K562 (cell line): ENCODE data around the gene KTI12.

ENCODE experiments used
- ELF4 ChIP-seq: fragments of 450-650 bp; formaldehyde crosslinking; IDR thresholded peaks from 2 replicates; pipeline ENCODE4 v1.4.0; 2022; ENCODE audit warnings: missing genetic modification characterization
- MAFK ChIP-seq: IDR thresholded peaks from 2 replicates; pipeline ENCODE4 v1.6.1; 2011; ENCODE audit warnings: low read length, improper control_type of control experiment
- MTA3 ChIP-seq: fragments of 450-650 bp; formaldehyde crosslinking; IDR thresholded peaks from 2 replicates; pipeline ENCODE4 v1.6.1; 2017; ENCODE audit warnings: mild to moderate bottlenecking, borderline replicate concordance
- MXI1 ChIP-seq: IDR thresholded peaks from 2 replicates; pipeline ENCODE4 v1.6.1; 2011; ENCODE audit warnings: low read depth, mild to moderate bottlenecking, improper control_type of control experiment, low read length
- NCOR1 ChIP-seq: fragments of 450-650 bp; IDR thresholded peaks from 2 replicates; pipeline ENCODE4 v1.6.1; 2016; ENCODE audit warnings: mild to moderate bottlenecking, moderate library complexity
- POLR2AphosphoS5 ChIP-seq: IDR thresholded peaks from 2 replicates; pipeline ENCODE4 v1.6.1; 2011; ENCODE audit warnings: mild to moderate bottlenecking, low read depth, low read length, moderate library complexity; ENCODE audit not compliant: control insufficient read depth, insufficient read depth
- SIN3A ChIP-seq, 2 experiments: fragments of 150-350 bp in 1 of 2; IDR thresholded peaks; 2 replicates each; pipeline ENCODE4 v1.6.1; 2011 to 2016; ENCODE audit warnings: borderline replicate concordance in 2 of 2, low read depth in 2 of 2, low read length in 2 of 2, mild to moderate bottlenecking in 2 of 2, moderate library complexity in 2 of 2; ENCODE audit not compliant: control insufficient read depth in 1 of 2
- TF ChIP-seq, protein P1 (sequence below): fragments of 450-650 bp; IDR thresholded peaks from 2 replicates; pipeline ENCODE4 v1.6.1; 2016; ENCODE audit warnings: mild to moderate bottlenecking
- TF ChIP-seq, protein P2 (sequence below): sonication (generic); formaldehyde crosslinking; IDR thresholded peaks from 2 replicates; pipeline ENCODE4 v1.8.0; 2022; ENCODE audit warnings: mild to moderate bottlenecking, missing genetic modification reagents
- TF ChIP-seq, protein P3 (sequence below), 3 experiments: IDR thresholded peaks in 2 of 3; conservative IDR thresholded peaks in 1 of 3; 2 replicates each; pipeline ENCODE4 v1.5.1; 2011 to 2012; ENCODE audit warnings: low read length in 3 of 3, mild to moderate bottlenecking in 3 of 3, control low read depth in 2 of 3, improper control_type of control experiment in 1 of 3, inconsistent platforms in 1 of 3, low read depth in 1 of 3, mixed read lengths in 1 of 3, moderate library complexity in 1 of 3; ENCODE audit not compliant: insufficient read depth in 2 of 3

DNA sequence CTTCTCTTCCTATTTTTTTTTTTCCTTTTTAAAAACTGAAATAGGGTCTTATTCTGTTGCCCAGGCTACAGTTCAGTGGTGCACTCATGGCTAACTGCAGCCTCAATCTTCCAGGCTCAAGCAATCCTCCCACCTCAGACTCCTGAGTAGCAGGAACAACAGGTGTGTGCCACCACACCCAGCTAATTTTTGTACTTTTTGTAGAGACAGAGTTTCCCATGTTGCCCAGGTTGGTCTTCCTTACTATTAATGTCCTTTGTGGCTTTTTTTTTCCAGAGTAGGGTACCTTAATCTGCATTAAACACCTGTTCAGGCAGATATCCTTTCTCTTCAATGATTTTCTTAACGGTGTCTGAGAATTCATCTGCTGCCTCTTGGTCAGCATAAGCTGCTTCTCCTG lies 4.3 kb upstream of the KTI12 start:
- TF ChIP-seq ELF4 (CRISPR knock-in tag): no peak
- TF ChIP-seq, protein P1, sequence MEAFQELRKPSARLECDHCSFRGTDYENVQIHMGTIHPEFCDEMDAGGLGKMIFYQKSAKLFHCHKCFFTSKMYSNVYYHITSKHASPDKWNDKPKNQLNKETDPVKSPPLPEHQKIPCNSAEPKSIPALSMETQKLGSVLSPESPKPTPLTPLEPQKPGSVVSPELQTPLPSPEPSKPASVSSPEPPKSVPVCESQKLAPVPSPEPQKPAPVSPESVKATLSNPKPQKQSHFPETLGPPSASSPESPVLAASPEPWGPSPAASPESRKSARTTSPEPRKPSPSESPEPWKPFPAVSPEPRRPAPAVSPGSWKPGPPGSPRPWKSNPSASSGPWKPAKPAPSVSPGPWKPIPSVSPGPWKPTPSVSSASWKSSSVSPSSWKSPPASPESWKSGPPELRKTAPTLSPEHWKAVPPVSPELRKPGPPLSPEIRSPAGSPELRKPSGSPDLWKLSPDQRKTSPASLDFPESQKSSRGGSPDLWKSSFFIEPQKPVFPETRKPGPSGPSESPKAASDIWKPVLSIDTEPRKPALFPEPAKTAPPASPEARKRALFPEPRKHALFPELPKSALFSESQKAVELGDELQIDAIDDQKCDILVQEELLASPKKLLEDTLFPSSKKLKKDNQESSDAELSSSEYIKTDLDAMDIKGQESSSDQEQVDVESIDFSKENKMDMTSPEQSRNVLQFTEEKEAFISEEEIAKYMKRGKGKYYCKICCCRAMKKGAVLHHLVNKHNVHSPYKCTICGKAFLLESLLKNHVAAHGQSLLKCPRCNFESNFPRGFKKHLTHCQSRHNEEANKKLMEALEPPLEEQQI: no peak
- TF ChIP-seq, protein P2, sequence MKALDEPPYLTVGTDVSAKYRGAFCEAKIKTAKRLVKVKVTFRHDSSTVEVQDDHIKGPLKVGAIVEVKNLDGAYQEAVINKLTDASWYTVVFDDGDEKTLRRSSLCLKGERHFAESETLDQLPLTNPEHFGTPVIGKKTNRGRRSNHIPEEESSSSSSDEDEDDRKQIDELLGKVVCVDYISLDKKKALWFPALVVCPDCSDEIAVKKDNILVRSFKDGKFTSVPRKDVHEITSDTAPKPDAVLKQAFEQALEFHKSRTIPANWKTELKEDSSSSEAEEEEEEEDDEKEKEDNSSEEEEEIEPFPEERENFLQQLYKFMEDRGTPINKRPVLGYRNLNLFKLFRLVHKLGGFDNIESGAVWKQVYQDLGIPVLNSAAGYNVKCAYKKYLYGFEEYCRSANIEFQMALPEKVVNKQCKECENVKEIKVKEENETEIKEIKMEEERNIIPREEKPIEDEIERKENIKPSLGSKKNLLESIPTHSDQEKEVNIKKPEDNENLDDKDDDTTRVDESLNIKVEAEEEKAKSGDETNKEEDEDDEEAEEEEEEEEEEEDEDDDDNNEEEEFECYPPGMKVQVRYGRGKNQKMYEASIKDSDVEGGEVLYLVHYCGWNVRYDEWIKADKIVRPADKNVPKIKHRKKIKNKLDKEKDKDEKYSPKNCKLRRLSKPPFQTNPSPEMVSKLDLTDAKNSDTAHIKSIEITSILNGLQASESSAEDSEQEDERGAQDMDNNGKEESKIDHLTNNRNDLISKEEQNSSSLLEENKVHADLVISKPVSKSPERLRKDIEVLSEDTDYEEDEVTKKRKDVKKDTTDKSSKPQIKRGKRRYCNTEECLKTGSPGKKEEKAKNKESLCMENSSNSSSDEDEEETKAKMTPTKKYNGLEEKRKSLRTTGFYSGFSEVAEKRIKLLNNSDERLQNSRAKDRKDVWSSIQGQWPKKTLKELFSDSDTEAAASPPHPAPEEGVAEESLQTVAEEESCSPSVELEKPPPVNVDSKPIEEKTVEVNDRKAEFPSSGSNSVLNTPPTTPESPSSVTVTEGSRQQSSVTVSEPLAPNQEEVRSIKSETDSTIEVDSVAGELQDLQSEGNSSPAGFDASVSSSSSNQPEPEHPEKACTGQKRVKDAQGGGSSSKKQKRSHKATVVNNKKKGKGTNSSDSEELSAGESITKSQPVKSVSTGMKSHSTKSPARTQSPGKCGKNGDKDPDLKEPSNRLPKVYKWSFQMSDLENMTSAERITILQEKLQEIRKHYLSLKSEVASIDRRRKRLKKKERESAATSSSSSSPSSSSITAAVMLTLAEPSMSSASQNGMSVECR: no peak
- no peak for TF ChIP-seq MTA3
- TF ChIP-seq, protein P3, sequence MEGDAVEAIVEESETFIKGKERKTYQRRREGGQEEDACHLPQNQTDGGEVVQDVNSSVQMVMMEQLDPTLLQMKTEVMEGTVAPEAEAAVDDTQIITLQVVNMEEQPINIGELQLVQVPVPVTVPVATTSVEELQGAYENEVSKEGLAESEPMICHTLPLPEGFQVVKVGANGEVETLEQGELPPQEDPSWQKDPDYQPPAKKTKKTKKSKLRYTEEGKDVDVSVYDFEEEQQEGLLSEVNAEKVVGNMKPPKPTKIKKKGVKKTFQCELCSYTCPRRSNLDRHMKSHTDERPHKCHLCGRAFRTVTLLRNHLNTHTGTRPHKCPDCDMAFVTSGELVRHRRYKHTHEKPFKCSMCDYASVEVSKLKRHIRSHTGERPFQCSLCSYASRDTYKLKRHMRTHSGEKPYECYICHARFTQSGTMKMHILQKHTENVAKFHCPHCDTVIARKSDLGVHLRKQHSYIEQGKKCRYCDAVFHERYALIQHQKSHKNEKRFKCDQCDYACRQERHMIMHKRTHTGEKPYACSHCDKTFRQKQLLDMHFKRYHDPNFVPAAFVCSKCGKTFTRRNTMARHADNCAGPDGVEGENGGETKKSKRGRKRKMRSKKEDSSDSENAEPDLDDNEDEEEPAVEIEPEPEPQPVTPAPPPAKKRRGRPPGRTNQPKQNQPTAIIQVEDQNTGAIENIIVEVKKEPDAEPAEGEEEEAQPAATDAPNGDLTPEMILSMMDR (IDR thresholded peaks at IDR 0.05 in 2 of 3, conservative IDR thresholded peaks at IDR 0.05 in 1 of 3; ENCODE audit: insufficient read depth in 2 of 3, low read depth in 1 of 3, low read length in 3 of 3): no peak
- no peak for TF ChIP-seq POLR2AphosphoS5
- TF ChIP-seq MAFK: no peak
- no peak for TF ChIP-seq MXI1
- no peak for TF ChIP-seq SIN3A (IDR thresholded peaks at IDR 0.05; ENCODE audit: borderline replicate concordance in 2 of 2, control insufficient read depth in 1 of 2, low read depth in 2 of 2, low read length in 2 of 2)
- no peak for TF ChIP-seq NCOR1
